ENCODE measurements around the gene PUSL1.

GRCh38 chr1:1292851-1293250, 15.5 kb upstream of the PUSL1 start:
- no peak for TF ChIP-seq PHF21A (CRISPR knock-in tag; IDR thresholded peaks at IDR 0.05)
- TF ChIP-seq USF2 (IDR thresholded peaks at IDR 0.05; ENCODE audit: low read depth, low read length): no peak
- no peak for TF ChIP-seq USF2 (CRISPR knock-in tag; IDR thresholded peaks at IDR 0.05; ENCODE audit: borderline replicate concordance)
- TF ChIP-seq HINFP (CRISPR knock-in tag; IDR thresholded peaks at IDR 0.05; ENCODE audit: low read depth): no peak
- TF ChIP-seq CTCF (CRISPR knock-in tag; IDR thresholded peaks at IDR 0.05): no peak
- TF ChIP-seq ZBTB37 (CRISPR knock-in tag; IDR thresholded peaks at IDR 0.05): no peak
- TF ChIP-seq ARNT (IDR thresholded peaks at IDR 0.05): no peak
- TF ChIP-seq ZNF644 (CRISPR knock-in tag; IDR thresholded peaks at IDR 0.05; ENCODE audit: low read depth): no peak
- TF ChIP-seq TAF1 (CRISPR knock-in tag; IDR thresholded peaks at IDR 0.05): no peak
- no peak for TF ChIP-seq JUND (CRISPR knock-in tag; IDR thresholded peaks at IDR 0.05)
- no peak for TF ChIP-seq ZNF253 (CRISPR knock-in tag; IDR thresholded peaks at IDR 0.05; ENCODE audit: borderline replicate concordance)
- TF ChIP-seq POLR2A (IDR thresholded peaks at IDR 0.05; ENCODE audit: insufficient read depth in 1 of 2, low read depth in 2 of 2, low read length in 2 of 2): no peak
- TF ChIP-seq ZNF652 (CRISPR knock-in tag; IDR thresholded peaks at IDR 0.05; ENCODE audit: borderline replicate concordance, low read depth): no peak

All from HepG2 (cell line).